GM23338 (cell line): ENCODE data around the gene MTX2. TPM values are rescaled to one million over a fixed set of nuclear protein-coding genes. Genes with fewer than 3 reads are reported as not detected.

Source experiments
- ATAC-seq: fragments of 200-7000 bp; cut with Tn5 transposase; 3 replicates; pipeline ENCODE4 v1.9.1; 2020
- DNase-seq: peaks from one replicate; pipeline ENCODE4 v3.0.0-alpha.2; 2015; ENCODE audit warnings: low spot score
- H2AFZ ChIP-seq: fragments of 200-600 bp; sonication (generic); 2 replicates; pipeline ENCODE4 v1.8.0; 2016; ENCODE audit warnings: antibody characterized with exemption, mild to moderate bottlenecking, moderate library complexity
- H3F3A ChIP-seq: fragments of 200-600 bp; sonication (generic); replicated peaks from 2 replicates; pipeline ENCODE4 v1.8.0; 2017; ENCODE audit warnings: antibody characterized with exemption, mixed run types, low read depth
- H3K27ac ChIP-seq: fragments of 200-600 bp; sonication (generic); 2 replicates; pipeline ENCODE4 v1.6.1; 2016; ENCODE audit warnings: low read depth
- H3K27me3 ChIP-seq: fragments of 200-600 bp; sonication (generic); 2 replicates; pipeline ENCODE4 v1.8.0; 2016; ENCODE audit warnings: mild to moderate bottlenecking, mixed run types, moderate library complexity; ENCODE audit not compliant: insufficient read depth
- H3K36me3 ChIP-seq: fragments of 200-600 bp; sonication (generic); 2 replicates; pipeline ENCODE4 v1.8.0; 2016; ENCODE audit warnings: mild to moderate bottlenecking; ENCODE audit not compliant: insufficient read depth
- H3K4me1 ChIP-seq: fragments of 200-600 bp; sonication (generic); 2 replicates; pipeline ENCODE4 v1.8.0; 2016; ENCODE audit warnings: mild to moderate bottlenecking, moderate library complexity; ENCODE audit not compliant: insufficient read depth
- H3K4me2 ChIP-seq: fragments of 200-600 bp; sonication (generic); 2 replicates; pipeline ENCODE4 v1.7.1; 2017; ENCODE audit warnings: mixed run types
- H3K4me3 ChIP-seq: fragments of 200-600 bp; sonication (generic); 2 replicates; pipeline ENCODE4 v1.6.1; 2016; ENCODE audit warnings: mixed run types
- H3K79me2 ChIP-seq: fragments of 200-600 bp; sonication (generic); replicated peaks from 2 replicates; pipeline ENCODE4 v1.8.0; 2017; ENCODE audit warnings: mild to moderate bottlenecking; ENCODE audit not compliant: insufficient read depth
- H3K9me2 ChIP-seq: fragments of 200-600 bp; sonication (generic); 2 replicates; pipeline ENCODE4 v1.8.0; 2017; ENCODE audit not compliant: insufficient read depth
- H4K20me1 ChIP-seq: fragments of 200-600 bp; sonication (generic); replicated peaks from 2 replicates; pipeline ENCODE4 v1.8.0; 2017; ENCODE audit warnings: mild to moderate bottlenecking; ENCODE audit not compliant: insufficient read depth
- H3K27ac Mint-ChIP-seq: 2 replicates; pipeline ENCODE4 v1.8.0; 2020; ENCODE audit warnings: inconsistent platforms, mild to moderate bottlenecking, moderate library complexity, mixed read lengths
- H3K27me3 Mint-ChIP-seq: 3 replicates; pipeline ENCODE4 v1.8.0; 2022; ENCODE audit warnings: low read depth, mild to moderate bottlenecking, moderate library complexity, mixed read lengths, inconsistent platforms; ENCODE audit not compliant: insufficient read depth, poor library complexity
- H3K36me3 Mint-ChIP-seq: 3 replicates; pipeline ENCODE4 v1.8.0; 2021; ENCODE audit warnings: low read depth, mild to moderate bottlenecking, inconsistent platforms, moderate library complexity, mixed read lengths
- H3K4me1 Mint-ChIP-seq: 3 replicates; pipeline ENCODE4 v1.8.0; 2020; ENCODE audit warnings: mild to moderate bottlenecking, inconsistent platforms, mixed read lengths
- H3K4me3 Mint-ChIP-seq: 3 replicates; pipeline ENCODE4 v1.8.0; 2021; ENCODE audit warnings: moderate library complexity, mild to moderate bottlenecking, inconsistent platforms, mixed read lengths
- H3K9me3 Mint-ChIP-seq: 3 replicates; pipeline ENCODE4 v1.8.0; 2020; ENCODE audit warnings: moderate library complexity, mild to moderate bottlenecking, inconsistent platforms, mixed read lengths
- CREB1 ChIP-seq: fragments of 250-450 bp; sonication (Bioruptor Pico); IDR thresholded peaks from 2 replicates; pipeline ENCODE4 v1.5.0; 2020; ENCODE audit warnings: low read depth, mild to moderate bottlenecking, moderate library complexity
- CTCF ChIP-seq, 2 experiments: fragments of 200-600 bp in 1 of 2; sonication (generic) in 1 of 2; conservative IDR thresholded peaks; 2 replicates each; pipeline versions ENCODE4 v1.5.1 to v1.6.1; 2016 to 2017; ENCODE audit warnings: antibody characterized with exemption in 2 of 2, low read depth in 2 of 2, mild to moderate bottlenecking in 2 of 2, moderate library complexity in 1 of 2
- ETS1 ChIP-seq: IDR thresholded peaks from 2 replicates; pipeline ENCODE4 v1.6.1; 2016; ENCODE audit warnings: antibody characterized with exemption
- EZH2 ChIP-seq: fragments of 200-600 bp; sonication (generic); IDR thresholded peaks from one replicate; pipeline ENCODE4 v1.8.0; 2017; ENCODE audit warnings: antibody characterized with exemption, mild to moderate bottlenecking, low read depth; ENCODE audit not compliant: unreplicated experiment
- EZH2phosphoT487 ChIP-seq: fragments of 200-600 bp; sonication (generic); IDR thresholded peaks from one replicate; pipeline ENCODE4 v1.8.1; 2018; ENCODE audit warnings: antibody characterized with exemption; ENCODE audit not compliant: unreplicated experiment
- JUNB ChIP-seq: IDR thresholded peaks from one replicate; pipeline ENCODE4 v1.6.1; 2016; ENCODE audit warnings: antibody characterized with exemption; ENCODE audit not compliant: unreplicated experiment
- NANOG ChIP-seq: IDR thresholded peaks from 2 replicates; pipeline ENCODE4 v1.6.1; 2016; ENCODE audit warnings: antibody characterized with exemption, borderline replicate concordance
- POLR2AphosphoS5 ChIP-seq: IDR thresholded peaks from 2 replicates; pipeline ENCODE4 v1.6.1; 2016; ENCODE audit warnings: antibody characterized with exemption, low read depth
- REST ChIP-seq: IDR thresholded peaks from one replicate; pipeline ENCODE4 v1.6.1; 2018; ENCODE audit warnings: antibody characterized with exemption; ENCODE audit not compliant: unreplicated experiment
- STAT1 ChIP-seq: IDR thresholded peaks from one replicate; pipeline ENCODE4 v1.6.1; 2016; ENCODE audit warnings: antibody characterized with exemption; ENCODE audit not compliant: unreplicated experiment
- ZNF114 ChIP-seq: fragments of 250-450 bp; sonication (Bioruptor Pico); IDR thresholded peaks from 2 replicates; pipeline ENCODE4 v1.5.0; 2020; ENCODE audit warnings: mild to moderate bottlenecking, moderate library complexity
- ZNF331 ChIP-seq: fragments of 250-450 bp; sonication (Bioruptor Pico); IDR thresholded peaks from 2 replicates; pipeline ENCODE4 v1.5.0; 2020; ENCODE audit warnings: low read depth, mild to moderate bottlenecking, moderate library complexity
- ZNF462 ChIP-seq: fragments of 250-450 bp; sonication (Bioruptor Pico); IDR thresholded peaks from 2 replicates; pipeline ENCODE4 v1.5.0; 2020; ENCODE audit warnings: mild to moderate bottlenecking, moderate library complexity
- polyA plus RNA-seq: library from polyadenylated mRNA; unstranded; fragments of >200 nt; fragmentation: Nextera tagmentation; extraction: Ambion mirVana; gene quantifications from 2 replicates; pipeline ENCODE4 v1.2.1, GENCODE V29; 2016
- total RNA-seq: library from RNA; depleted of rRNA; stranded (reverse); fragments of >200 nt; shearing (Covaris generic); gene quantifications from 2 replicates; pipeline ENCODE4 v1.2.3, GENCODE V29; 2014

Gene MTX2
- total and polyA plus RNA-seq, 2 experiments from 2014 or later, result 37.5 to 81.7 TPM

GRCh38 chr2:176260689-176261088 lies 8.6 kb upstream of the MTX2 start:
- Histone ChIP-seq H3K79me2 (no peaks in the 10 kb centered on the region), H4K20me1 (no peaks in the 10 kb centered on the region), H3K4me3 (no peak overlapping the region), H3F3A (no peaks in the 10 kb centered on the region), H3K27me3 (no peaks in the 10 kb centered on the region), H3K4me2 (no peak overlapping the region), H2AFZ (no peak overlapping the region), H3K9me2 (no peaks in the 10 kb centered on the region), H3K36me3 (no peaks in the 10 kb centered on the region), H3K27ac (no peak overlapping the region), H3K4me1 (no peaks in the 10 kb centered on the region)
- TF ChIP-seq CREB1 (CRISPR knock-in tag) (no peak), CTCF (conservative IDR thresholded peaks at IDR 0.05; ENCODE audit: low read depth in 2 of 2) (no peak), STAT1 (no peak), JUNB (no peak), ZNF462 (CRISPR knock-in tag) (no peak), REST (no peak), ZNF114 (no peak), ZNF331 (CRISPR knock-in tag) (no peak), EZH2 (no peak), EZH2phosphoT487 (no peak), POLR2AphosphoS5 (no peak), NANOG (no peak), ETS1 (no peak)
- H3K36me3 Mint-ChIP-seq, result no peaks in the 10 kb centered on the region
- ATAC-seq, result no peak
- no peak overlapping the region for H3K4me3 Mint-ChIP-seq
- H3K9me3 Mint-ChIP-seq, result no peaks in the 10 kb centered on the region
- no peaks in the 10 kb centered on the region for H3K27me3 Mint-ChIP-seq
- H3K27ac Mint-ChIP-seq, result no peak overlapping the region
- no peaks in the 10 kb centered on the region for H3K4me1 Mint-ChIP-seq
- DNase-seq, result no peak
